Peyer's patch (tissue), 4 donors: ENCODE results near the gene TSPAN15. TPM values are rescaled to one million over a fixed set of nuclear protein-coding genes. Genes with fewer than 3 reads are reported as not detected.

Experiments used
- DNase-seq, 3 donors: peaks; one replicate each; pipeline ENCODE4 v3.0.0-alpha.2; 2017 to 2019
- H3K27ac ChIP-seq, 4 donors: fragments of 200-600 bp; sonication (generic); one replicate each; pipeline ENCODE4 v1.5.1; 2016 to 2019
- H3K27me3 ChIP-seq, 2 donors: fragments of 200-600 bp; sonication (generic); one replicate each; pipeline ENCODE4 v1.5.1; 2019
- H3K36me3 ChIP-seq, 3 donors: fragments of 200-600 bp; sonication (generic); one replicate each; pipeline ENCODE4 v1.5.1; 2016 to 2019
- H3K4me1 ChIP-seq, 4 donors: fragments of 200-600 bp; sonication (generic); one replicate each; pipeline ENCODE4 v1.5.1; 2016 to 2019
- H3K4me3 ChIP-seq, 4 donors: fragments of 200-600 bp; sonication (generic); 1 replicate in 3 of 4; 2 replicates in 1 of 4; pipeline ENCODE4 v1.5.1; 2016 to 2019; ENCODE audit warnings: mild to moderate bottlenecking in 1 of 4
- H3K9me3 ChIP-seq, 4 donors: fragments of 200-600 bp; sonication (generic); one replicate each; pipeline ENCODE4 v1.5.1; 2016 to 2019; ENCODE audit warnings: mild to moderate bottlenecking in 1 of 4
- CTCF ChIP-seq, 6 experiments: fragments of 450-650 bp in 4 of 6; fragments of 200-600 bp in 2 of 6; sonication (generic) in 1 of 6; IDR thresholded peaks; one replicate each; pipeline ENCODE4 v1.5.1; 2017 to 2019; ENCODE audit warnings: antibody characterized with exemption in 6 of 6, mild to moderate bottlenecking in 3 of 6, moderate library complexity in 1 of 6
- POLR2A ChIP-seq, 2 donors: fragments of 450-650 bp; IDR thresholded peaks; one replicate each; pipeline ENCODE4 v1.5.1; 2017; ENCODE audit warnings: antibody characterized with exemption in 2 of 2, mild to moderate bottlenecking in 2 of 2, moderate library complexity in 2 of 2
- total RNA-seq, 4 donors: library from RNA; depleted of rRNA; stranded (reverse); fragments of >200 nt; gene quantifications; one replicate each; pipeline ENCODE4 v1.1.0, GENCODE V29; 2016

Gene TSPAN15
- total RNA-seq, 4 donors from 2014 or later = 32.2 to 110 (median 94.4) TPM

DNA sequence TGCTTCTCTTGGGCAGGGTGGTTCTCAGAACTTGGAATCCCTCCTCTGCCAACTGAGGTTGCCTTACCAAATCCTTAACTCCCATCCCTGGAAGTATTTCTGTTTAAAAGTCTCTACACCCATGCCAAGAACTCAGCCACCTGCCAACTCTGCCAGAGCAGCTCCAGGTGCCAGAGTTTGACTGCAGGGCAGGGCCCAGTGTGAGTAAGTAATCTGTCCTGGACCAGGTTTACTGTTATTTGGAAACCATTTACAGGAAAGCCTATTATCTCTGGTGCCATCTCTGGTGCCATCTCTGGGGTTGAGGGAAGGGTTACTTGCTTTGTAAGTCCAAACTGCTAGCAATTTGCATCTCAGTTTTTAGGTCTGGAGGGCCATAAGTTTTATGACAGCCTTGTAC lies 2.5 kb downstream of the TSPAN15 start:
- TF ChIP-seq CTCF (IDR thresholded peaks at IDR 0.05) (no peak), POLR2A (IDR thresholded peaks at IDR 0.05) (no peak)
- Histone ChIP-seq H3K27me3 (no peaks in the 10 kb centered on the region), H3K9me3 (no peaks in the 10 kb centered on the region), H3K4me3 (no peak overlapping the region), H3K4me1 (peaks cover 0 to 59% (median 4%) of the 10 kb centered on the region in 4 donors), H3K36me3 (peaks cover 0 to 8% (median 0%) of the 10 kb centered on the region in 3 donors), H3K27ac (peak overlapping the region in 1 of 4 donors; percentile 91)
- no peak for DNase-seq

GRCh38 chr10:69455006-69455763 lies 3.9 kb downstream of the TSPAN15 start:
- no peak for DNase-seq
- Histone ChIP-seq H3K4me3 (no peak overlapping the region), H3K4me1 (peaks cover 3 to 62% (median 7%) of the 10 kb centered on the region in 4 donors), H3K27me3 (no peaks in the 10 kb centered on the region), H3K27ac (no peak overlapping the region), H3K36me3 (peaks cover 0 to 8% (median 0%) of the 10 kb centered on the region in 3 donors), H3K9me3 (no peaks in the 10 kb centered on the region)
- no peak for TF ChIP-seq CTCF (IDR thresholded peaks at IDR 0.05)
- no peak for TF ChIP-seq POLR2A (IDR thresholded peaks at IDR 0.05)

DNA sequence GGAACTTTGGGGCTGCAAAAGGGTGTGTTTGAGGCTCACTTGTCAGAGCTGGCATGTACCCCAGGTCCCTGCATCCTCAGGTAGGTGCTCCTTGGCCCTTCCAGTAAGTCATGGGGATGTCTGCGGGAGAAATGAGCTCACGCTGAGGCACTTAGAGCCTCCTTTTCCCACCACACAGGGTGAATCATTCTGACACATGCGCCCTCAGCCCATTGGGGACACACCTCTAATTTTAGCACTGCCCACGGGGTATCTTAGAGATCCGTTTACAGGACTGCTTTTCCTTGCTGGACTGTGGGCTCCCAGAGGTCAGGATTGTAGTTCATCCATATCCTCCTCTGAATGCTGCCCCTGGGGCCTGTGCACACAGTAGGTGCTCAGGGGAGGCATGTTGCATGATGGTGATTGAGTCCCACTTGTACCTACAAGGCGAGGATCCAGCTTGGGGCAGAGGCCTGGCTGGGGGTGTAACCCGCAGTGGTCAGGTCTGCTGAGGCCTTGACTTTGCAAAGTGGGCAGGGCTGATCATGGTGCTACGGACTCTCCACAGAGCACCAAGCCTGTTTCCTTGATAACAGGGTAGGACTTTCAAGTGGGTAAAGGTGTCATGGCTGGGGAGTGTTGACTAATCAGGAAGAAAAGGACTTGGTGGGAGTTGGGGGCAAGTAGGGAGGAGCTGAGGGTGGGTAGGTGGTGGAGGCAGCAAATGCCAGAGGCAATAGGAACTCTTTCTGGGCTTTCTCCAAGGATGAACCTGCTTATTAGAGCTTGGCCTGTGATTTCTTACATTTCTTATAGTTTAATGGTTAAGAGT lies 5.8 kb downstream of the TSPAN15 start:
- no peak overlapping the region for H3K4me3 ChIP-seq
- DNase-seq = no peak
- peaks cover under 1 to 65% (median 4%) of the 10 kb centered on the region in 4 donors for H3K4me1 ChIP-seq

GRCh38 chr10:69457771-69458237 lies 6.5 kb downstream of the TSPAN15 start:
- Histone ChIP-seq H3K36me3 (peaks cover 0 to 8% (median 0%) of the 10 kb centered on the region in 3 donors), H3K27ac (peak overlapping the region in 3 of 4 donors; percentile 76 to 92 (median 88)), H3K4me3 (no peak overlapping the region), H3K27me3 (no peaks in the 10 kb centered on the region), H3K9me3 (no peaks in the 10 kb centered on the region), H3K4me1 (peaks cover 0 to 58% (median 4%) of the 10 kb centered on the region in 4 donors)
- TF ChIP-seq CTCF (IDR thresholded peaks at IDR 0.05) (no peak), POLR2A (IDR thresholded peaks at IDR 0.05) (no peak)
- no peak for DNase-seq

More for the DNA sequence above, 5.8 kb downstream of the TSPAN15 start:
- Histone ChIP-seq H3K9me3 (no peaks in the 10 kb centered on the region), H3K27ac (peak overlapping the region in 3 of 4 donors; percentile 76 to 92 (median 88)), H3K36me3 (peaks cover 0 to 8% (median 0%) of the 10 kb centered on the region in 3 donors), H3K27me3 (no peaks in the 10 kb centered on the region)
- TF ChIP-seq POLR2A (IDR thresholded peaks at IDR 0.05) (no peak), CTCF (IDR thresholded peaks at IDR 0.05) (no peak)

- DNase-seq = peak in 2 of 3 donors; percentile 85 to 91
- peak in 1 of 2 donors; percentile 38 for TF ChIP-seq POLR2A (IDR thresholded peaks at IDR 0.05)
- TF ChIP-seq CTCF (IDR thresholded peaks at IDR 0.05) = no peak
- H3K9me3 ChIP-seq = no peaks in the 10 kb centered on the region
- peak overlapping the region in 3 of 4 donors; percentile 76 to 92 (median 88) for H3K27ac ChIP-seq
- no peaks in the 10 kb centered on the region for H3K27me3 ChIP-seq
- peaks cover 0 to 8% (median 0%) of the 10 kb centered on the region in 3 donors for H3K36me3 ChIP-seq
- H3K4me1 ChIP-seq = peaks cover 0 to 55% (median 4%) of the 10 kb centered on the region in 4 donors
- no peak overlapping the region for H3K4me3 ChIP-seq
These were observed 7.3 kb downstream of the TSPAN15 start for GRCh38 chr10:69458430-69459100.
